Measurements from ENCODE around the gene PGAM1. TPM values are rescaled to one million over a fixed set of nuclear protein-coding genes. Genes with fewer than 3 reads are reported as not detected.
"Not testable (repeated sequence)": the region's sequence is repeated elsewhere in the genome, so short reads cannot be mapped to it uniquely, and the experiment has no call there.

Gene PGAM1
- polyA plus RNA-seq, 12 donors: 81.0 to 148 (median 93.8) TPM; not detected in 1

DNA sequence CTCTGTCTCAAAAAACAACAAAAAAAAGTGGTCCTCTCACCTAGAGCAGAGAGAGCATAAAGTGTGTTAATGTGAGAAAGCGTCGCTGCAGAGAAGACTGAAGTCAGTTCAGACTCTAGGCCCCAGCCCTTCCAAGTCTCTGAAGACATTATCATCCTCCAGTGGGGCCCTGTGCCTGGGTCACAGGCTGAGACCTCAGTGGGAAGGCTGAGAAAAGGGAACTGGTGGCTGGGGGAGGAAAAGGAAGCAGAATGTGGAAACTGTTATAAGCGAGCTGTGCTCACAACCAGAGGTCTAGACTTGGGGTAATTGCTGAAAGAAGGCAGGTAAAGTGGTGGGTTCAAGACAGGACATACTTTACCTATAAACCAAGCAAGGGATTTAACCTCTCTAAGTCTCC is 19.9 kb upstream of the PGAM1 start:
- no peak for DNase-seq

DNA sequence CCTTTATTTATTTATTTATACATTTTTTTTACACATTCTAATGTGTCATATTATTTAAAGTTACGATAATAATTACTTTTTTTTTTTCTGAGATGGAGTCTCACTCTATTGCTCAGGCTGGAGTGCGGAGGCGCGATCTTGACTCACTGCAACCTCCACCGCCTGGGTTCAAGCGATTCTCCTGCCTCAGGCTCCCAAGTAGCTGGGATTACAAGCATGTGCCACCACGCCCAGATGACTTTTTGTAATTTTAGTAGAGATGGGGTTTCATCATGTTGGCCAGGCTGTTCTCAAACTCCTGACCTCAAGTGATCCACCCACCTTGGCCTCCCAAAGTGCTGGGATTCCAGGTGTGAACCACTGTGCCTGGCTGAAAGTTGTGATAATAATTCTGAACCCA is 19.5 kb upstream of the PGAM1 start:
- not testable (repeated sequence) for DNase-seq

DNA sequence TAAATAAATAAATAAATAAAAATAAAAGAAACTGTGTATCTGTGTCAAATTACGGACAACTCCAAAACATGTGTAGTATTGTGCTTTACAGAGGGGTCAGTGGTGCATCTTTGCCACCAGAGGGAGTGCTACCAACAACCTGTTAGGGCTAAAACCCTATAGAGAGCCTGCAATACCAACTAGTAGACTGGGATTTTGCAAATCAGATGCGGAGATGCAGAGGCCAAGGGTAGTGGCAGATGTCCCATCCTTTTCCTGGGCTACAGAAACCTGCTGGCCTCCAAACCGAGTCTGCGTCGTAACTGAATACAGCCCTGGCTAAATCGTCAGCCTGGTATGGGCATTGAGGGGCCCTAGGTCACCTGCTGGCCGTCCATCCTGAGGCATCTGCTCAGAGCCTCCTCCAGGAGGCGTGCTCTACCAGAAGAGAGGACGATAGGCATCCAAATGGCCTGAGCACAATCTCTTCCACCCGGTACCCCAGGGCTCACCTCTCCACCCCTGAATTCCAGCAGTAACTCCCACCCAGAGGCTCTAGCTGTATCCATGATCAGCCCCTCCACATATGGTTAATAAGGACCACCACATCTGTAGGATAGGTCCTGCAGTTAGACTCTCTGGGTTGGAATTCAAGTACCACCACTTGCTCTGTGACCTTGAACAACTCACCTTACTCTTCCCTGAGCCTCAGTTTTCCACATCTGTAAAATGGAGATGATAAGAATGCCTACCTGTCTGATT is 18.6 kb upstream of the PGAM1 start:
- peak; percentile 71 for DNase-seq

DNA sequence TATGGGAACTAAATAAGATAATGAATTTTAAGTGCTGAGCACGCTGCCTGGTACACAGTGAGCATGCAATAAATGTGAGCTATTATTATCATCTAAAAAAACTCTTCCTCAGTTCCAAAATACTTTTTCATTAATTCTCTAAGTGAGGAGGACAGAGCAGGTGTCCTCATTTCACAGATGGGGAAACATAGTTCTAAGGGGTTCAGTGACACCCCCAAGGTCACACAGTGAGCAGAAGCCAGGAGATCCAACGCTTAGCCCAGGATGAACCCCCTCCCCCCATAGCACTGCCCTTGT is 18.1 kb upstream of the PGAM1 start:
- DNase-seq: no peak

DNA sequence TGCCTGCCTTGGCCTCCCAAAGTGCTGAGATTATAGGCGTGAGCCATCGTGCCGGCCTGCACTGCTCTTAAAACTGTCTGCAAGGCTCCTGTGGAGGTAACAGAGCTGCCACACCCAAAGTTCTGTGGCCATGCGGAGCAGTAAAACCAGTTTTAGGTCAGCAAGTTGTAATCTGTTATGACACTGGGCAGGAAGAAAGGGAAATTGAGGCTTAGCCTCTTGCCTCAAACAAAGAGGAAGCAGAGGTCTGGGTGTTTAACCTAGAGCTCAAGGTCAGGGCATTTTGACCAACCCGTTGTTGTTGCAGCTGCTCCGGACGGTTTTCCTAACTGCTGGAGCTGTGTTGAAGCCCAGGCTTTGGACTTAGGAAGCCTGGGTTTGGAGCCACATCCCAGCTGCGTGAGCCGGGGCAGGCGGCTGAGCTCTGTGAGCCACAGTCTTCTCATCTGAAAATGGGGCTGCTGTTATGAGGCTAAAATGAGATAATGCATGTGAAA is 17.4 kb upstream of the PGAM1 start:
- no peak for DNase-seq

DNA sequence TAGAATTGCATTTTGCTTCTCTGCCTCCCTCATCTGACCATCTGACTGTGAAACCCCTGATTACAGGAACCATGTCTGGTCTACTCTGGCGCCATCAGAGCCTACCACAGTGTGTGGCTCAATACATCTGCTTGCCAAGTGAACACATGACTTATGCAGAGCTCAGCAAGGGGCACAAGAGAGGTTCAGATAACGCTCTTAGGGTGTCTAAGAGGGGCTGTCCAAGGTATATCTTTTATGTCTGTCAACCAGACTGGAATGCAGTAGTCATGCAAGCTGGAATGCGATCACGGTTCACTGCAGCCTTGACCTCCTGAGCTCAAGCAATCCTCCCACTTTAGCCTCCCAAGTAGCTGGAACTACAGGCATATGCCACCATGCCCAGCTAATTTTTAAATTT is 14.6 kb upstream of the PGAM1 start:
- DNase-seq: no peak

DNA sequence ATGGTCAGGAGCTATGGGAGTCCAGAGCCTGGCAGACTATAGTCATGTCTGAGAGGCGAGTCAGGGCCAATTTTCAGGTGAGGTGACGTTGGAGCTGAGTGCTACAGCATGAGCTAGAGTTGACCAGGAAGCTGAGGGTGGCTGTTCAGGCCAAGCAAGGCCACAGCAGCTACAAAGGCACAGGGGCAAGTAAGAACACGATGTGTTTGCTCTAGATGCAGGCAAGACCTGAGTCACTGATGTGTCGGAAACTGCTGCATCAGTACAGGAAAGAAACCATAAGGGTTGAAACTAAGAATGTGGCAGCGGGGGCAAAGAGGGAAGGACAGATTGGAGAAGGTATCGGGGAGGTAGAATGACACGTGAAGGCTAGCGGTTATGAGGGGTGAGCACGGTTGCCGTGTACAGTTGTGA is 13.1 kb upstream of the PGAM1 start:
- no peak for DNase-seq

DNA sequence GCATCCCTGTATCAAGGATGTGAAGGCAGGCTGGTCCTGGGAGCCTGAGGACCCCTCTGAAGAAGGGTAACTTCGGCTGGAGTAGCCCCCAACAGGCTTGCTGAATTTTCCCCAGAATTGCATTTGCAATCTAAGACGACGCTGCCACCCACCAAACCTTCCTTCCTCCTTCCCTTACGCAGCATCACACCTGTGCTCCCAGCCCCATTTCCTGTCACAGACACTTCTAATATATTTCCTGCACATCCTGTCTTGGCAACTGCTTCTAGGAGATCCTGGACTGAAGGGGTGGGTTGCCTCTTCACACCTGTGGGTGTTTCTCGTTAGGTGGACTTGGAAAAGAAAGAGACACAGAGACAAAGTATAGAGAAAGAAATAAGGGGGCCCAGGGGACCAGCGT is 9.4 kb upstream of the PGAM1 start:
- no peak for DNase-seq

DNA sequence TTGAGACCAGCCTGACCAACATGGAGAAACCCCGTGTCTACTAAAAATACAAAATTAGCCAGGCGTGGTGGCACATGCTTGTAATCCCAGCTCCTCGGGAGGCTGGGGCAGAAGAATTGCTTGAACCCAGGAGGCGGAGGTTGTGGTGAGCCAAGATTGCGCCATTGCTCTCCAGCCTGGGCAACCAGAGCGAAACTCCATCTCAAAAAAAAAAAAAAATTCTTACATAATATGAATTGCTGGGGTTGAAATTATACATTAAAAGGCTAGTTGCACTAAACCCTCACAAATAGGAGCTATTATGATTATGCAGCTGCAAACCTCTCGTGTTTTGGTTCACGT is 2.3 kb upstream of the PGAM1 start:
- not testable (repeated sequence) for DNase-seq

DNA sequence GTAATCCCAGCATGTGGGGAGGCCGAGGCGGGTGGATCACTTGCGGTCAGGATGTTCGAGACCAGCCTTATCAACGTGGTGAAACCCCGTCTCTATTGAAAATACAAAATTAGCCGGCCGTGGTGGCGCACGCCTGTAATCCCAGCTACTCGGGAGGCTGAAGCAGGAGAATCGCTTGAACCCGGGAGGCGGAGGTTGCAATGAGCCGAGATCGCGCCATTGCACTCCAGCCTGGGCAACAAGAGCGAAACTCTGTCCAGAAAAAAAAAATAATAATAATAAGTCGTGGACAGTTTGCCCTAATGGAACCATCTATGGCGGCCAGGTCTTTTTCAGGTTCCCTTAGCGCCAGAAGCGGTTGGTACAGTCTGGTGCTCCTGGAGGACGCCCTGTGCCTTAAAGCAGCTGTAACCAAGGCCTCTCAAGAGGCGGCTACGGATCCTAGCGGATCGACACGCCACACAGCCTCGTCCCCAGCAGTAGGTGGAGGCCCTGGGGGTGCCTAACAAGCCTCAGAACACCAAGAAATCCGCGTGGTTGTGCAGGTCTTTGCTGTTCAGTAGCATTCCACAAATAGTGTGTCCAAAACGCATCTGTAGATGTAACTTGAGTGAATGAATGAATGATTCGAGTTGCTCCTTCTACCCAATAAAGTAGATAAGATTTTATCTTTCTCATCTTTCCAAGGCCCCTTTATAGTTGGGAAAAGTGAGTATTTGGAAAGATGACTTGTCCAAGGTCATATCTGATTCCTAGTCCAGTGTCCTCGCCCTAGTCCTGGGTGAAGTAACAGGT is 982 bp downstream of the PGAM1 start:
- no peak for DNase-seq

DNA sequence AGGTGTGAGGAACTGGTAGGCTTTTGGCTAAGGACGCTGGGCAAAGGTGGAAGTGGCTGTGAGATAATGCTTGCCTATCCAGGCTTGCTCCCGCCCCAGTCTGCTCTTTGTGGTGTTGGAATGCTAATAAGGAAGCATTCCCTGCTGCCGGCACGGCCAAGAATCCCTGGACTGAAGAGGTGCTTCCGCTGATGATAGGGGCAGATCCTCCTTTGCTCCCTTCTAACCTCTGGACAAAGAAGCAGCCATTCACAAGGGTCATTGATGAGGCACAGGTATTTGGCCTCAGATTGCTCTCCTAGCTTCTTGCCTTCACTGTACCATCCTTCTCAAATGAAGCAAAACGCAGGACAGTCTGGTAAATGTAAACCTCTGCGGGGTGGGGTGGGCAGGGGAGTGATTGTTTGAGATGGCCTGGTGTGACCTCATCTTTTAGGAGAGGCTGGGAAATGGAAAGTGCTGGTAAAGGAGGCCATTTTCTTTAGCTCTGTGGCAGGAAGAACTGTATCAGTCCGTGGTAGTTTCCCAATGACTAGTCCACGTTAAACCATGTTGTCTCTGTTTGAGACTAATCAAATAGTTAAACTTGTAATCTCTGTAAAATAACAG is 1.7 kb downstream of the PGAM1 start:
- no peak for DNase-seq

DNA sequence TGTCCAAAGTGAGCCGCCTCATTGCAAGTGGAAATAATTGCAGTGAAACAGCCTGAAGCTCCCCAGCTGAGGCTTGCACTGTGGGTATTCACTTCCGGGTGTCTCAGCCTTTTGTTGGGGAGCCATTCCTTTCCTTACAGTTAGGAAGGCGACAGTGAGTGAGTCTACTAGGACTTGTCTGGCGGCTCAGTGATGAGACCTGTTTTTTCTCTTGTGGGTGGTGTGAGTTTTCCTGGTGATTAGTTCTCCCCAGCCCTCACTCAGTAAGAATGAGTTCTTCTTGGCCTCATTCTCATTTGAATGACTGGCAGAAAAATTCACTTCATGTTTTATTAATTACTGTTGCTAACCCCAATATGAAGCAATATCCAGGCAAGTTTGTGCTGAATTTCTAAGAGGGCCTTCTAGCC is 2.6 kb downstream of the PGAM1 start:
- DNase-seq: no peak

DNA sequence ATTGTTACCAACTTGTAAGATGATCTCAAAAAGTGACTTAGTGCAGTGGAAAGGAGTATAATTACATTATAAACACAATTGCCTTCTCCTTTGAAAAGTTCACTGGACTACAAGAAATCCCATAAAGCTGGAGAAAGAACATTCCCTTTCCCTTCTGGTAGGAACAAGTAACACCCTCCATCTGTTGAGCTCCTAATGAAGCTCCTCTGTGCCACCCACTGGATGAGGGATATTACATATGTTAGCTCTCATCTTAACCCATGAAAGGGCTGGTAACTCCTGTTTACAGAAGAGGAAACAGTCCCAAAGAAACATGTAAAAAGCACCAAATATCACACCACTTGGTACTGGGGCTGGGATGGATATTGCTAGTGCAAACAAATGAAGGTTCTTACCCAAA is 8.1 kb downstream of the PGAM1 start:
- no peak for DNase-seq

DNA sequence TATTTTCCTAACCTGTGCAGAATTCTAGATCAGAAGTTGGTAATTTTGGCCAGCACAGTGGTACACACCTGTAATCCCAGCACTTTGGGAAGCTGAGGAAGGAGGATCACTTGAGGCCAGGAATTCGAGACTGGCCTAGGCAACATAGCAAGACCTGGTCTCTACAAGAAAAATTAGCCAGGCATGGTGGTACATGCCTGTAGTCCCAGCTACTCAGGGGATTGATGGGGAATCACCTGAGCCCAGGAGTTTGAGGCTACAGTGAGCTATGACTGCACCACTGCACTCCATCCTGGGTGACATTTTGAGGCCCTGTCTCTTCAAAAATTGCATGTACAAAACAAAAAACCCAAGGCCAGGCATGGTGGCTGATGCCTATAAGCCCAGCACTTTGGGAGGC is 8.6 kb downstream of the PGAM1 start:
- no peak for DNase-seq

DNA sequence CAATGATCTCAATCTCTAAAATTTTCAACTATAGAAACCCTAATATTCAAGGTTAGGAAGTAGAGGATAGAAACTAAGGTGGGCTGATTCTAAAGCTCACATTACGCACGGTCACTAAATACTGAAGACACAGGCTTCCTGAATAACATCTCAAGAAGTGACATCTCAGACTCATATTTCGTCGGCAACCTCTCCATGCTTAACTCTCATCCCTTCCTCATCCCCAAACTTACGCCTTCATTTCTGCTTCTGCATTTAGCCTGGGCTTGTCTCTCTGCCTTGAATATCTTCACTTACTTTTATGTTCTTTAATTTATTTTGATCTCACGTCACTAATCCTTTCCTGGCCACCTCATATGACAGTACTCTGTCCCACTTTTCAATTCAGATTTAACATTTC is 9.2 kb downstream of the PGAM1 start:
- DNase-seq: no peak

DNA sequence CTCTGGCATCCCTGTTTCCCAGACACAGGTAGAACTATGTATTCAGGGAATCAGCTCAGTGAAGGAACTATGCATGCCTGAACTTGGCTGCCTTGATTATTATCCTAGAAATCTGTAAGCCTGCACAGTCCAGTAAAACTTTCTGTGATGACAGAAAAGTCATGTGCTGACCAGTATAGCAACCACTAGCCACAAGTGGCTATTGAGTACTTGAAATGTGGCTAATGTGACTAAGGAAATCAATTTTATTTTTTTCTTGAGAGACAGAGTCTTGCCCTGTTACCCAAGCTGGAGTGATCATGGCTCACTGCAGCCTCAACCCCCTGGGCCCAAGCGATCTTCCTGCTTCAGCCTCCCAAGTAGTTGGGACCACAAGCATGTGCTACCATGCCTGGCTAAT is 16.3 kb downstream of the PGAM1 start:
- DNase-seq: no peak

DNA sequence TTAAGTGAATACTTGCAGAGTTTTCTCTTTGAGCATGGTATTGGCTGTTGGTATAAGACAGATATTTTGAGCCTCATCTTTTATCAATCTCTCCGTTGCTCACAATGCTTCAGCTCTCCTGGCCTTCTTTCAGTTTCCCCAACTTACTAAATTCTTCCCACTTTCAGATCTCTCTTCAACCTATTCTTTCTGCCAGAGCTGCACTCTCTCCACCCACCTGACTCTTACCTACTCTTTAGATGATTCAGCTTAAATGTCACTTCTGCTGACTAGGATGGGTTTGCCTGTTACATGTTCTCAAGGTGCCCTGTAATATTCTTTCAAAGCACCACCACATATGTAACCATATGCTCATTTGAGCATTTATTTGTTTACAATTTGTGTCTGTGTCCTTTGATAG is 18.2 kb downstream of the PGAM1 start:
- DNase-seq: no peak

DNA sequence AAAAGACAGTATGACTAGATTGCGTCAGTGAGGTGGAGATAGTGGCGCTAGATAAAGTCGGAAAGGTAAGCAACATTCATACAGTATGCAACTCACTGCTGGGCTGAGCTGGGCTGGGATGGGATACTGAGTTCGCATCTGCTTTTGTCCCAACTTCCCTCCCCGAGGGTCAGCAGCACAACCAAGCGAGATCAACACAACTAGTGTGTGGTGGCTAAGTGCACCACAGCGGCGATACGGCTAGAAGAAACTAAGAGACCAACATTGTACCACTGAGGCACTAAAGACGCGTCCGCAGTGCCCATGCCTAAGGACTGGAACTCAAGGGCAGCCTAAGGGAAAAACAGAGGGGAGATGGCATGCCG is 19.3 kb downstream of the PGAM1 start:
- DNase-seq: no peak

DNA sequence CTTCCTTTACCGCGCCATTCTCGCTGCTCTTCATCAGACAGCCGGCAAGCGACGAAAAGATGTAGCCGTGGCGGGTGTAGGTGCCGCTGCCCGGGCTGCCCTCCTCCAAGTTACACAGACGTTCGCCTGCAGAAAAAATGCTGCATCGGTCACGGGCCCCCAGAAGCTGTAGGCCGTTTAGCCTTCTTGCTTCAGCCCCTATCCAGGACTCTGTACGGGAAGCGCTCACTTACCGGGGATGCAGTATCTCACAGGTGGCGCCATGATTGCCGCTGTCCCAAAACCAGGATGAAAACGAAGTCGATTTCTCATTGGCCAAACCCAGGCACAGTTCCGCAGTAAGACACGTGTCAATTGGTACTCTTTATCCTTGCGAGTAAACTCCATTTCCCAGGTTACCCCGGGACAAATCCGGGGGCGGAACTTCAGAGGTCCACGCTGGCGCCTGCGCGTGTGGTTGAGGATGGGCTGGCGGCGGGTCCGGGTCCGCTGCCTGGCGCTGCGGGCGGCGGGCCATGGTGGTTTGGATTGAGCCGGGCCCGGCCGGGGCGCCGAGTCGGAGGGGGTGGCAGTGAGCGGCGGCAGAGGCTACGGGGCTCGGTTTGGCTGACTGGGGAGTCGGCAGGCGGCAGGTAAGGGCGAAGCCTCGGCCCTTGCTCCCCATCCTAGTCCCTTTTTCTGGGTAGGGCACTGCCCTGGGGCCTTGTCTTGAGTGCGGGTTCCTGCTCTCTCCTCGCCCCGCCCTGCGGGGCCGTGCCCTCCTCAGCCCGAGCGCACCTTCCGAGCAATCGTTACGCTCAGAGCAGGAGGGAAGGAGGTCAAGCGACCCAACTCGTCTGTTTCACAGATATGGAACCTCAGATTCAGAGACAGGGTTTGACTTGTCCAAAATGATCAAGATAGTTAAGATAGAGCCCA is 20.0 kb downstream of the PGAM1 start, which contains the start of the genes EXOSC1 and ZDHHC16:
TSS of gene EXOSC1 (minus strand) at position 285 of the 918 bp plus-strand sequence. CDS start at position 264, 21 bp downstream.
TSS of gene ZDHHC16 (plus strand) at position 454 of the 918 bp plus-strand sequence. CDS start 5,501 bp downstream, outside the sequence.
- DNase-seq: peak; percentile 95

DNA sequence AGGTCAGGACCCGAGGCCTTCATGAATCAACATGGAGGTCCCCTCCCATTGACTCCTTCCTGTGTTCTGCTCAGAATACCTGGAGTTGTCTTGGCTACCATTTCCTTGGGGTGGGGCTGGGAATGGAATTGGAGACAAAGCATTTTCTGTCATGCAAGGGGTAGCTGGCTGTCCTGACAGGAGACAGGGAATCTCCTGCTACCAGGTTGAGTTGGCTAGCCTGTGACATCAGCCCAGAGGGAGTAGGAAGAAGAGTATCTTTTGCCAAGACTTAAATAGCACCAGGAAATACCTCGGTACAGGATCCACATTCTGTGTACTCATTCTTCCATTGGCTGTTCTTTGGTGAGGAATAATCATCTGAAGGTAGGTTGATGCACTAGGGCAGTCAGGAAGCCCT is 24.8 kb downstream of the PGAM1 start:
- DNase-seq: no peak

DNA sequence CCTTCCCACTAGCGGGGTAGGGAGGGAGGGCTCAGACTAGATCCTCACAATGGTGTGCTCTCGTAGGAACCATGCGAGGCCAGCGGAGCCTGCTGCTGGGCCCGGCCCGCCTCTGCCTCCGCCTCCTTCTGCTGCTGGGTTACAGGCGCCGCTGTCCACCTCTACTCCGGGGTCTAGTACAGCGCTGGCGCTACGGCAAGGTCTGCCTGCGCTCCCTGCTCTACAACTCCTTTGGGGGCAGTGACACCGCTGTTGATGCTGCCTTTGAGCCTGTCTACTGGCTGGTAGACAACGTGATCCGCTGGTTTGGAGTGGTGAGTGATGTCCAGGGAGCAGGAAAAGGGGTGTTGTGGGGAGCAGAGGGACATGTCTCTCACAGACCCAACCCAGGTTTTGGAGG is 25.6 kb downstream of the PGAM1 start:
- no peak for DNase-seq

DNA sequence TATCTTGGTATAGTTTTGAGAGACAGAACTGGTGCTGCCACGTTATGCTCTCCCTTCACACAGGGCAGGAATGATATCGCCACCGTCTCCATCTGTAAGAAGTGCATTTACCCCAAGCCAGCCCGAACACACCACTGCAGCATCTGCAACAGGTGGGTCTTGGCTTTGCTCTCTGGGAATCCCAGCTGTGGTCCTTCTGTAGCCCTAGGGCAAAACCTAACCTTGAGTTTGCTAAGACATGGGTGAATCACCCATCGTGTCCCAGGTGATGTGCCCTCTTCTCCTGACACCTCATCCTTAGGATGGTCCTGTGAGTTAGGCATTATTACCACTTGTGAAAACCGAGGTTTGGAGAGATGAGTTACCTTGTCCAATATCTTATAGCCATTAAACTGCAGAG is 26.4 kb downstream of the PGAM1 start:
- no peak for DNase-seq

Measured in muscle of arm (tissue), 12 donors.